ENCODE data around the gene UQCRQ. TPM values are rescaled to one million over a fixed set of nuclear protein-coding genes. Genes with fewer than 3 reads are reported as not detected.

UQCRQ gene
- total and polyA plus RNA-seq, 2 of the 13 experiments (the other 11 are each of a cell fraction or from before 2014, with no cell fraction given) = 257 to 575 TPM

DNA sequence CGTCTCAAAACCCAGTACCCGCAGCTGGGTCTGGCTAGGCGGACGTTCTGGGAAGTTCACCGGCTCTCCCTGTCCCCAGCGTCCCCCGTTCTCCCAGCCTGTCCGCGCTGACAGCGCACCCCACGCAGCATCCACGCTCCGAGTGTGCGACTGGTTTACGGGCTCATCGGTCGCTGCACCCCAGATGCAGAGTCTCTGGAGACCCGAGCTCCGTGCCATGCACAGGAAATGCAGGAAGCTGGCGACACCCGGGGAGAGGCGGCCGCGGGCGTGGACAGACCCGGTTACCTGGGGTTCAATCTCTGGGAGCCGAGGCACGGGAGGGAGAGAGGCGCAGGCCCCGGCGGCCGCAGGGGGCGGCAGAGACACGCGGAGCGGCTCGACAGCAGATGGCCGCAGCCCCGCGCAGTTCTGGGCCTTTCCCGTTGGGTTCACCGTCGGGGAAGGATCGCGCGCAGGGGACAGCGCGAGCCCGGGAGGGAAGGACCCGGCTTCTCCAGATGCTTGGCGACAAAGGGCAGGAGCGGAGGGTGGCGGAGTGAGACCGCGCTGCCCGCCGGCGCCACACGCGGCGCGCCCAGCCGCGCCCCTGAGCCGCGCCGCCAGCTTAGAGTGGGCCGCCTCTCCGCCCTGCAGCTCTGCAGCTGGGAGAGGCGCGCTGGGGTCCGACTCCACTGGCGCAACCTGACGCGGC lies 36.6 kb upstream of the UQCRQ start (continued):
- TF ChIP-seq HMGA1 (CRISPR knock-in tag; conservative IDR thresholded peaks at IDR 0.05) = no peak
- no peak for TF ChIP-seq NR3C1 (CRISPR knock-in tag; IDR thresholded peaks at IDR 0.05)
- TF ChIP-seq, protein P1, sequence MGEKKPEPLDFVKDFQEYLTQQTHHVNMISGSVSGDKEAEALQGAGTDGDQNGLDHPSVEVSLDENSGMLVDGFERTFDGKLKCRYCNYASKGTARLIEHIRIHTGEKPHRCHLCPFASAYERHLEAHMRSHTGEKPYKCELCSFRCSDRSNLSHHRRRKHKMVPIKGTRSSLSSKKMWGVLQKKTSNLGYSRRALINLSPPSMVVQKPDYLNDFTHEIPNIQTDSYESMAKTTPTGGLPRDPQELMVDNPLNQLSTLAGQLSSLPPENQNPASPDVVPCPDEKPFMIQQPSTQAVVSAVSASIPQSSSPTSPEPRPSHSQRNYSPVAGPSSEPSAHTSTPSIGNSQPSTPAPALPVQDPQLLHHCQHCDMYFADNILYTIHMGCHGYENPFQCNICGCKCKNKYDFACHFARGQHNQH (CRISPR knock-in tag; IDR thresholded peaks at IDR 0.05) = peak; percentile 20; the same call in 1 of the 2 replicates
- no peak; the same call in 2 of the 3 replicates for TF ChIP-seq MXI1 (IDR thresholded peaks at IDR 0.05; ENCODE audit: borderline replicate concordance, low read depth, low read length)
- TF ChIP-seq EP300 (IDR thresholded peaks at IDR 0.05; ENCODE audit: low read depth in 2 of 2, low read length in 2 of 2) = no peak; a peak in 1 of 4 replicates
- TF ChIP-seq EP300 (CRISPR knock-in tag; IDR thresholded peaks at IDR 0.05; ENCODE audit: borderline replicate concordance) = no peak
- TF ChIP-seq, protein P2, sequence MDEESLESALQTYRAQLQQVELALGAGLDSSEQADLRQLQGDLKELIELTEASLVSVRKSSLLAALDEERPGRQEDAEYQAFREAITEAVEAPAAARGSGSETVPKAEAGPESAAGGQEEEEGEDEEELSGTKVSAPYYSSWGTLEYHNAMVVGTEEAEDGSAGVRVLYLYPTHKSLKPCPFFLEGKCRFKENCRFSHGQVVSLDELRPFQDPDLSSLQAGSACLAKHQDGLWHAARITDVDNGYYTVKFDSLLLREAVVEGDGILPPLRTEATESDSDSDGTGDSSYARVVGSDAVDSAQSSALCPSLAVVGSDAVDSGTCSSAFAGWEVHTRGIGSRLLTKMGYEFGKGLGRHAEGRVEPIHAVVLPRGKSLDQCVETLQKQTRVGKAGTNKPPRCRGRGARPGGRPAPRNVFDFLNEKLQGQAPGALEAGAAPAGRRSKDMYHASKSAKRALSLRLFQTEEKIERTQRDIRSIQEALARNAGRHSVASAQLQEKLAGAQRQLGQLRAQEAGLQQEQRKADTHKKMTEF (CRISPR knock-in tag; IDR thresholded peaks at IDR 0.05) = 0 out of 2 replicates have a peak, but pooled peaks have one; percentile 32
- TF ChIP-seq CCAR2 (optimal IDR thresholded peaks at IDR 0.05; ENCODE audit: low read depth, low read length) = no peak
- TF ChIP-seq, protein P3, sequence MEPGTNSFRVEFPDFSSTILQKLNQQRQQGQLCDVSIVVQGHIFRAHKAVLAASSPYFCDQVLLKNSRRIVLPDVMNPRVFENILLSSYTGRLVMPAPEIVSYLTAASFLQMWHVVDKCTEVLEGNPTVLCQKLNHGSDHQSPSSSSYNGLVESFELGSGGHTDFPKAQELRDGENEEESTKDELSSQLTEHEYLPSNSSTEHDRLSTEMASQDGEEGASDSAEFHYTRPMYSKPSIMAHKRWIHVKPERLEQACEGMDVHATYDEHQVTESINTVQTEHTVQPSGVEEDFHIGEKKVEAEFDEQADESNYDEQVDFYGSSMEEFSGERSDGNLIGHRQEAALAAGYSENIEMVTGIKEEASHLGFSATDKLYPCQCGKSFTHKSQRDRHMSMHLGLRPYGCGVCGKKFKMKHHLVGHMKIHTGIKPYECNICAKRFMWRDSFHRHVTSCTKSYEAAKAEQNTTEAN (CRISPR knock-in tag; conservative IDR thresholded peaks at IDR 0.05) = 0 out of 2 replicates have a peak, but pooled peaks have one; percentile 30
- no peak for TF ChIP-seq TAF1 (CRISPR knock-in tag; IDR thresholded peaks at IDR 0.05)
- TF ChIP-seq, protein P4, sequence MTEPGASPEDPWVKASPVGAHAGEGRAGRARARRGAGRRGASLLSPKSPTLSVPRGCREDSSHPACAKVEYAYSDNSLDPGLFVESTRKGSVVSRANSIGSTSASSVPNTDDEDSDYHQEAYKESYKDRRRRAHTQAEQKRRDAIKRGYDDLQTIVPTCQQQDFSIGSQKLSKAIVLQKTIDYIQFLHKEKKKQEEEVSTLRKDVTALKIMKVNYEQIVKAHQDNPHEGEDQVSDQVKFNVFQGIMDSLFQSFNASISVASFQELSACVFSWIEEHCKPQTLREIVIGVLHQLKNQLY (CRISPR knock-in tag; IDR thresholded peaks at IDR 0.05) = no peak
- no peak; the same call in 1 of the 2 replicates for TF ChIP-seq ZNF350 (CRISPR knock-in tag; IDR thresholded peaks at IDR 0.05; ENCODE audit: borderline replicate concordance, low read depth)
- TF ChIP-seq ZNF260 (CRISPR knock-in tag; IDR thresholded peaks at IDR 0.05; ENCODE audit: borderline replicate concordance, low read depth) = no peak
- TF ChIP-seq, protein P5, sequence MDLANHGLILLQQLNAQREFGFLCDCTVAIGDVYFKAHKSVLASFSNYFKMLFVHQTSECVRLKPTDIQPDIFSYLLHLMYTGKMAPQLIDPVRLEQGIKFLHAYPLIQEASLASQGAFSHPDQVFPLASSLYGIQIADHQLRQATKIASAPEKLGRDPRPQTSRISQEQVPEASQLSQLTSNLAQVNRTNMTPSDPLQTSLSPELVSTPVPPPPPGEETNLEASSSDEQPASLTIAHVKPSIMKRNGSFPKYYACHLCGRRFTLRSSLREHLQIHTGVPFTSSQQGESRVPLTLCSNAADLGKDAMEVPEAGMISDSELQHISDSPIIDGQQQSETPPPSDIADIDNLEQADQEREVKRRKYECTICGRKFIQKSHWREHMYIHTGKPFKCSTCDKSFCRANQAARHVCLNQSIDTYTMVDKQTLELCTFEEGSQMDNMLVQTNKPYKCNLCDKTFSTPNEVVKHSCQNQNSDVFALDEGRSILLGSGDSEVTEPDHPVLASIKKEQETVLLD (CRISPR knock-in tag; IDR thresholded peaks at IDR 0.05; ENCODE audit: low read depth) = no peak
- peak; percentile 50; the same call in 1 of the 2 replicates for TF ChIP-seq SALL1 (CRISPR knock-in tag; IDR thresholded peaks at IDR 0.05)
- TF ChIP-seq CBX5 (CRISPR knock-in tag; IDR thresholded peaks at IDR 0.05; ENCODE audit: borderline replicate concordance) = peak; percentile 51; the same call in 1 of the 2 replicates
- TF ChIP-seq, protein P6, sequence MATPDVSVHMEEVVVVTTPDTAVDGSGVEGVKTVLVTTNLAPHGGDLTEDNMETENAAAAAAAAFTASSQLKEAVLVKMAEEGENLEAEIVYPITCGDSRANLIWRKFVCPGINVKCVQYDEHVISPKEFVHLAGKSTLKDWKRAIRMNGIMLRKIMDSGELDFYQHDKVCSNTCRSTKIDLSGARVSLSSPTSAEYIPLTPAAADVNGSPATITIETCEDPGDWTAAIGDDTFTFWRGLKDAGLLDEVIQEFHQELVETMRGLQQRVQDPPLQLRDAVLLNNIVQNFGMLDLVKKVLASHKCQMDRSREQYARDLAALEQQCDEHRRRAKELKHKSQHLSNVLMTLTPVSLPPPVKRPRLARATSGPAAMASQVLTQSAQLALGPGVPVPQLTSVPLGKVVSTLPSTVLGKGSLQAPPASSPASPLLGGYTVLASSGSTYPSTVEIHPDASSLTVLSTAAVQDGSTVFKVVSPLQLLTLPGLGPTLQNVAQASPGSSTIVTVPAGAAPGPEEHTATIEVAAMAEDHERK (CRISPR knock-in tag; IDR thresholded peaks at IDR 0.05; ENCODE audit: low read depth) = no peak
- peak; percentile 69; the same call in 1 of the 2 replicates for TF ChIP-seq MAF1 (CRISPR knock-in tag; IDR thresholded peaks at IDR 0.05; ENCODE audit: borderline replicate concordance)
- no peak for TF ChIP-seq SRSF4 (IDR thresholded peaks at IDR 0.05; ENCODE audit: low read depth, low read length, poor library complexity, severe bottlenecking)
- TF ChIP-seq ZFAT (CRISPR knock-in tag; conservative IDR thresholded peaks at IDR 0.05) = no peak
- TF ChIP-seq ZNF781 (CRISPR knock-in tag; IDR thresholded peaks at IDR 0.05; ENCODE audit: borderline replicate concordance, not compliant biosample characterization) = peak; percentile 55
- no peak for TF ChIP-seq RNF2 (conservative IDR thresholded peaks at IDR 0.05; ENCODE audit: low read depth)
